ENCODE measurements around the gene OSBPL10.
"Not testable (repeated sequence)": the region's sequence is repeated elsewhere in the genome, so short reads cannot be mapped to it uniquely, and the experiment has no call there.

Gene OSBPL10

DNA sequence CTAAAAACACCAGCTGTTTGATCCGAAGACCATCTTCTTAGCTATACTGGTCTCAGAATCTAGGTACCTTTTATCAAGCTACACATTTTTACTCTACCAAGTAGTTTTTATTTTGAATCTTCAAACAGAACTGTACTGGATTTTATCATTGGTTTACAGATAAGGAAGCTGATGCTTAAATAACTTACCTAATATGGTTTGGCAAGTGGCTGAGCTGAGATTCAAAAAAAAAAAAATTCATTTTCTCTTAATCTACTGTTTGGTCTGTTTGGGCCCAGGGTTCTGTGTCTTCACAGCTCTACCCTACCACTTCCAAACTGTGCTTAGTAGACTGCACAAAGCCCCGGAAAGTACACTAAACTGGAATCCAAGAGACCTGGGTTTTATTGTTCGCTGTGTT is 36.2 kb upstream of the OSBPL10 start:
- H3K4me3 ChIP-seq = no peak overlapping the region
- no peak overlapping the region for H3K27ac ChIP-seq
- no peak for DNase-seq (ENCODE audit: low spot score)
- TF ChIP-seq, protein P1, sequence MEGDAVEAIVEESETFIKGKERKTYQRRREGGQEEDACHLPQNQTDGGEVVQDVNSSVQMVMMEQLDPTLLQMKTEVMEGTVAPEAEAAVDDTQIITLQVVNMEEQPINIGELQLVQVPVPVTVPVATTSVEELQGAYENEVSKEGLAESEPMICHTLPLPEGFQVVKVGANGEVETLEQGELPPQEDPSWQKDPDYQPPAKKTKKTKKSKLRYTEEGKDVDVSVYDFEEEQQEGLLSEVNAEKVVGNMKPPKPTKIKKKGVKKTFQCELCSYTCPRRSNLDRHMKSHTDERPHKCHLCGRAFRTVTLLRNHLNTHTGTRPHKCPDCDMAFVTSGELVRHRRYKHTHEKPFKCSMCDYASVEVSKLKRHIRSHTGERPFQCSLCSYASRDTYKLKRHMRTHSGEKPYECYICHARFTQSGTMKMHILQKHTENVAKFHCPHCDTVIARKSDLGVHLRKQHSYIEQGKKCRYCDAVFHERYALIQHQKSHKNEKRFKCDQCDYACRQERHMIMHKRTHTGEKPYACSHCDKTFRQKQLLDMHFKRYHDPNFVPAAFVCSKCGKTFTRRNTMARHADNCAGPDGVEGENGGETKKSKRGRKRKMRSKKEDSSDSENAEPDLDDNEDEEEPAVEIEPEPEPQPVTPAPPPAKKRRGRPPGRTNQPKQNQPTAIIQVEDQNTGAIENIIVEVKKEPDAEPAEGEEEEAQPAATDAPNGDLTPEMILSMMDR (IDR thresholded peaks at IDR 0.05) = no peak

DNA sequence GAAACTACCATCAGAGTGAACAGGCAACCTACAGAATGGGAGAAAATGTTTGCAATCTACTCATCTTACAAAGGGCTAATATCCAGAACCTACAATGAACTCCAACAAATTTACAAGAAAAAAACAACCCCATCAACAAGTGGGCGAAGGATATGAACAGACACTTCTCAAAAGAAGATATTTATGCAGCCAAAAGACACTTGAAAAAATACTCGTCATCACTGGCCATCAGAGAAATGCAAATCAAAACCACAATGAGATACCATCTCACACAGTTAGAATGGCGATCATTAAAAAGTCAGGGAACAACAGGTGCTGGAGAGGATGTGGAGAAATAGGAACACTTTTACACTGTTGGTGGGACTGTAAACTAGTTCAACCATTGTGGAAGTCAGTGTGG is 34.6 kb upstream of the OSBPL10 start:
- DNase-seq (ENCODE audit: low spot score); H3K4me3 ChIP-seq; H3K27ac ChIP-seq: not testable (repeated sequence)

DNA sequence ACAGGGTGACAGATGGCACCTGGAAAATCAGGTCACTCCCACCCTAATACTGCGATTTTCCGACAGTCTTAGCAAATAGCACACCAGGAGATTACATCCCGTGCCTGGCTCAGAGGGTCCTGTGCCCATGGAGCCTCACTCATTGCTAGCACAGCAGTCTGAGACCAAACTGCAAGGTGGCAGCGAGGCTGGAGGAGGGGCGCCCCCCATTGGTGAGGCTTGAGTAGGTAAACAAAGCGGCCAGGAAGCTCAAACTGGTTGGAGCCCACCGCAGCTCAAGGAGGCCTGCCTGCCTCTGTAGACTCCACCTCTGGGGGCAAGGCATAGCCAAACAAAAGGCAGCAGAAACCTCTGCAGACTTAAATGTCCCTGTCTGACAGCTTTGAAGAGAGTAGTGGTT is 29.6 kb upstream of the OSBPL10 start:
- DNase-seq (ENCODE audit: low spot score) = not testable (repeated sequence)

DNA sequence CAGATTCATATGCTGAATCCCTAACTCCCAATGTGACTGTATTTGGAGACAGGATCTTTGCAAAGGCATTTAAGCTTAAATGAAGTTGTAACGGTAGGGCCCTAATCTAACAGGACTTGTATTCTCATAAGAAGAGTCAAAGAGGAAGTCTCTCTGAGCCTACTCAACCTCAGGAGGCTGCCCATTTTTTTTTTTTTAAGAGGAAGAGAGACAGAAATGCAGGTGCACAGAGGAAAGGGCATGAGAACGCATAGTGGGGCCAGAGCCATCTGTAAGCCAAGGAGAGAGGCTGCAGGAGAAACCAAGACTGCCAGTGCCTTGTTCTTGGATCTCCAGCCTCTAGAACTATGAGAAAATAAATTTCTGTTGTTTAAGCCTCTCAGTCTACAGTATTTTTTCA is 28.9 kb upstream of the OSBPL10 start:
- DNase-seq (ENCODE audit: low spot score) = no peak
- TF ChIP-seq, protein P1 (IDR thresholded peaks at IDR 0.05) = no peak
- H3K4me3 ChIP-seq = no peak overlapping the region
- no peak overlapping the region for H3K27ac ChIP-seq

More for the DNA sequence above, 29.6 kb upstream of the OSBPL10 start:
- H3K4me3 ChIP-seq, H3K27ac ChIP-seq: not testable (repeated sequence)

DNA sequence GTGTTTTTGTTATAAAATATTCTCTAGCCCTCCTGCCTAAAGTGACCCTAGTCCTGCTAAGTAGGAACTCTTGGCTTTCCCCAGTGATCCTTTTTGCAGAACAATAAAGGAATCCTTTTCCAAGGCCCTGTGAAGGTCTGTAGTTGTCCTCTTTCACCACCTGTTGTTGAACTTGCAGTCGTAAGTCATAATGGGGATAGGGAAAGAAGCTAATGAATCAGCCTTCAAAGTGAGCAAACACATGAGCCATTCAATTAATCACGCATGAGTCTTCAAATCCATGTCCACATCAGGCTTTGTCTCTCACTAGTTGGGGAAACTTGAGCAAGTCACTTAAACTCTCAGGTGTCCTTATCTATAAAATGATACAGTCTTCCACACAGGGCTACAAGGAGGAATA is 28.0 kb upstream of the OSBPL10 start:
- TF ChIP-seq, protein P1 (IDR thresholded peaks at IDR 0.05) = no peak
- no peak for DNase-seq (ENCODE audit: low spot score)
- Histone ChIP-seq H3K27ac (no peak overlapping the region), H3K4me3 (no peak overlapping the region)

DNA sequence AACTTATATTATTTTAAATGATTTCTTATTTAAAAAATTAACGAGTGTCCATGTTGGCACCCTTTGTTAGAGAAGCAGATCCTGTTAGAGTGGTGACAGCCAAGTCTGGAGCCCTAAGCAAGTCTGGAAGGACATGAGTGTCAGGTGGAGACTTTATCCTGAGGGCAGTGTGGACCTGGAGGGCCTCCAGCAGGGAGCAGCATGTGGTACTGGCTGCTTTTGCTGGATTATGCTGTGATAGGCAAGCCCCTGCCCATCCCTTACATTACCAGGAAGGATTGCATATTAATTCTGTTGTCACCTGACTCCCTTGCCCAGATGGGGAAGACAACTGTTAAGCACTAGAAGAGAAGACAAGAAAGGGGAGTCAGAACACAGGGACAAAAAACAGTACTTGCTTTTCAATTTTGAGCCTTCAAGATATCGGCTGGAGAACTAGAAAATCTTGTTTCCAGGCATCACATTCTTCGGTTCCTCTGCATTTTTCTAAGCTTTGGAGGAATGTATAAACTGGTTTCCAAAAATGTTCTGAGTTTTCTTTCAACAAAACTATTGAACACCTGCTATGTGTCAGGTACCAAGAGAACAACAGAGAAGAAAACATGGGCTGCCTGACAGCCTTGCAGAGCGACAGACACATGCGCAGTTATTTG is 23.2 kb upstream of the OSBPL10 start:
- Histone ChIP-seq H3K27ac (no peak overlapping the region), H3K4me3 (no peak overlapping the region)
- TF ChIP-seq, protein P1 (IDR thresholded peaks at IDR 0.05) = no peak
- no peak for DNase-seq (ENCODE audit: low spot score)

DNA sequence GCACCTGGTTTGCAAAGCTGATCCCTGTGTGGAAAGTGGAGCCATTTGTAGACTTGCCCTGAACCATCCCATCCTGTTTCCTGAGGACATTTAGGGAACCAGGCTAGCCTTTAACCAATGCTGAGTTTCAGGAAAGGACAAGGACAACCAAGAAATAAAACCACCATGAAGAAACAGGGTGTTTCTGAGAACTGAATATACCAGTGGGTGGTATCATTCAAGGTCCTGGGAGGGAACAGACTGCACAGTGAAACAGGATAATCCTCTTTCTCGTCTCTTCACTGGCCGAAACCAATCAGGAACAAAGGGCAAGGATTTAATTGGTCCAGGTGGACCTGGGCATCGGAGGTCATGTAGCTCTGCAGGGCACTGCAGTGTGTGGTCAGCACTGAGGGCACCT is 22.3 kb upstream of the OSBPL10 start:
- no peak for DNase-seq (ENCODE audit: low spot score)
- no peak overlapping the region for H3K4me3 ChIP-seq
- H3K27ac ChIP-seq = no peak overlapping the region
- TF ChIP-seq, protein P1 (IDR thresholded peaks at IDR 0.05) = no peak

DNA sequence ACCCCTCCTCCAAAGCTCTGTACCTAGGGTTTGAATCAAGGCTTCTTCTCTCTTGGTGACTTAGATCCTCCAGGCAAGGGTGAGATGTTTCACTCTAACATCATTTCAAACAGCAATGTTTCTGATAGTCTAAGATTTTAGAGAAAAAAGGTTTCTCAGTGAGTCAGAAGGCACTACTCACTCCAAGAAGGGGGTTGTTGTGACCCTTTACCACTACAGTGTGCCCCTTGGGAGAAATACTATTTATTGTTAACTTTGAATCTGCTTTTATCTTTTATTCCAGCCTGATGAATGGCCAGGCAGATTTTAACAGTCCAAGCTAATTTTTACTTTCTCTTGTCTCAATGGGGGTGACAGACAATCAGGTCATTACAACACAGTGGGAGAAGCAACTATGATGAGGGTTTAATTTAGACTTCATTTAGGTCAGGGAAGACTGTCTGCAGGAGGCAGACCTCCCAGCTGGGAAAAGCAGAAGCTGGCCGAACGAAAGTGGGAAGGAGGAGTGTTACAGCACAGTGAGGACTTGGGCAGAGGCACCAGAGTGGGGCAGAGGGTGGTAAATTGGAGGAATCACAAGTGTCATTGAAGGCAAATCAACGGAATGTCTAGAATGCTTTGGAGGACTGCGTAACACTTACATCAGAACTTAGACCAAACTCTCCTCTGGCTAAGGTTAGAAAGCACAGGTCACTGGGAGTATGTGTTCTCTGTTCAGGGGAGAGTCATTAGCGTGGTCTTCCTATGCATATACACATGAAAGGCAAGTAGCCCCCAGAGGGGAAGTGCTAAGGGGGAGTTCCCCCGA is 21.7 kb upstream of the OSBPL10 start:
- TF ChIP-seq, protein P1 (IDR thresholded peaks at IDR 0.05) = no peak
- no peak overlapping the region for H3K4me3 ChIP-seq

More for the DNA sequence above, 21.7 kb upstream of the OSBPL10 start:
- H3K27ac ChIP-seq = no peak overlapping the region
- no peak for DNase-seq (ENCODE audit: low spot score)
